MV-4-11 (cell line): ENCODE results near the gene ACTL6B.

Source experiments
- DNase-seq: peaks from one replicate; lab custom pipeline; 2025; lab: John Stamatoyannopoulos, UW

The ACTL6B gene

DNA sequence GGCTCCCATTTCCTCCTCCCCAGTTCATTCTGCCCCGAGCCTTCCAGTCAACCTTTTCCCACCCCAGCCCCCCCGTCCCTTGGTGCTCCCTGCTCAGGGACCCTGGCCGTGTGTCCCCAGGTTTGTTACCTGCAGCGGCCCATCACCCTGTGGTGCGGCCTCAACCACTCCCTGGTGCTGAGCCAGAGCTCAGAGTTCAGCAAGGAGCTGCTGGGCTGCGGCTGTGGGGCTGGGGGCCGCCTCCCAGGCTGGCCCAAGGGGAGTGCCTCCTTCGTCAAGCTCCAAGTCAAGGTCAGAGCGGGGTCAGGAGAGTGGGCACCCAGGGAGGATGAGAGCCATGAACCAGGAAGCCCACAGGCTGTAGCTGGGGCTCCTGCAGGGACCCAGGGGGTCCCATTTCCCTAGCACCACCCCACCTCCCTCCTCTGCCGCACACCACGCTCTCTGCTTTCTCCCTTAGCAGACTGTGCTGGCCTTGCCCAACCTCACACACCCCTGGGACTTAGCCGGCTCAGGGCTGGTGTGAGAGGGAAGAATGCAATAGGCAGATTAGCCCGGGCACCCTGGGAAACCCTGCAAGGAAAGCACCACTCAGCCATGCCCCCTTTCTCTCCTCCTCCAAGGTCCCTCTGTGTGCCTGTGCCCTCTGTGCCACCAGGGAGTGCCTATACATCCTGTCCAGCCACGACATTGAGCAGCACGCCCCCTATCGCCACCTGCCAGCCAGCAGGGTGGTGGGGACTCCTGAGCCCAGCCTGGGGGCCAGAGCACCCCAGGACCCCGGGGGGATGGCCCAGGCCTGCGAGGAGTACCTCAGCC is 56.1 kb downstream of the ACTL6B start:
- no peak for DNase-seq

DNA sequence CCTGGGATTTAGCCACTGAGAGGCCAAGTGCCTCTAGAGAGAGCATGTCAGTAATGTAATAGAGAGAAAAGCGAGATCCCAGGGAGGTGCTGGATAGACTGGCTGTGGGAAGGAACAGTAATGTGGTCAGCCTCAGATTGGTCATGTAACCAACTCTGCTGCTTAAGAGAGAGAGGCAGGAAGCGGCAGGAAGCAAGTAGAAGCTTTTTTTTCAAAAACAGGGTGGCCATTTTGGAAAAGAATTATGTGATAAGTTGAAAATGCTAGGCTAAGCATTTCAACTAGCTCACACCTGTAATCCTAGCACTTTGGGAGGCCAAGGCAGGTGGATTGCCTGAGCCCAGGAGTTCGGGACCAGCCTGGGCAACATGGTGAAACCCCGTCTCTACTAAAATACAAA is 57.8 kb downstream of the ACTL6B start:
- DNase-seq: peak; percentile 79

DNA sequence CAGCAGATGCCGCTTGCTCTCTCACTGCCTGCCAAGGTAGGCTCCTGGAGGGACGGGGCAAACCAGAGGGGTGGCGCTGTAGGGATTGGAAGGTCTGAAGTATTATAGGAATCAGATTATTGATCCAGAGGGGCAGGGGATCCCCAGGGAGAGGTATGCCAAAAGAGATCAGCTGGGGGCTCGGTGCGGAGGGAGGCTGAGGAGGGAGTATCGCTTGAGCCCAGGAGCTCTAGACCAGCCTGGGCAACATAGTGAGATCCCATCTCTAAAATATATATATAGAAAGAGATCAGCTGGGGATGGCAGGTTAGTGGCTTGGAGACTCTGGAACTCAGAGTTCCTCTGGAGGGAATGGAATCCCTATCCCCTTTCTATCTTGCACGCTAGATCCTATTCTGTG is 61.1 kb downstream of the ACTL6B start:
- no peak for DNase-seq
